Colon (tissue), 2 donors: ENCODE results near the gene FGD4.

Experiments
- FAIRE-seq: peaks from 2 replicates; lab custom pipeline; 2012; peaks lifted over from hg19 to GRCh38; lab: Jason Lieb, UNC
- donor health status: control.
- donor health status: control.

The FGD4 gene

DNA sequence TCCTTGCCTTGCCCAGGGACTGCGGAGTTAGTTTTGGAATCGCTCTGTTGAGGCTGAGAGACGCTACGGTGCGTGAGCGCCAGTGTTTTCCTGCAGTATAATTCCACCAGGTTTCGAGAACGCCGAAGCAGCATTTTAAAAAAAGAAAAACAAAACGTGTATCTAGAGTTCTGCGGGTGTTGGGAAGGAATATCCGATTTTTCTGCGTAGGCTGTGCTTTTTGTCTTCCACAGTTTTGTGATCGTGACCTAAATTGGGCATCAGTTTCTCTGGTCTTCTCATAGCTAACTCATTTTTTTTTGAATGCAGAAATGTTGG, 280.5 kb downstream of the FGD4 start:
- FAIRE-seq: no peak

DNA sequence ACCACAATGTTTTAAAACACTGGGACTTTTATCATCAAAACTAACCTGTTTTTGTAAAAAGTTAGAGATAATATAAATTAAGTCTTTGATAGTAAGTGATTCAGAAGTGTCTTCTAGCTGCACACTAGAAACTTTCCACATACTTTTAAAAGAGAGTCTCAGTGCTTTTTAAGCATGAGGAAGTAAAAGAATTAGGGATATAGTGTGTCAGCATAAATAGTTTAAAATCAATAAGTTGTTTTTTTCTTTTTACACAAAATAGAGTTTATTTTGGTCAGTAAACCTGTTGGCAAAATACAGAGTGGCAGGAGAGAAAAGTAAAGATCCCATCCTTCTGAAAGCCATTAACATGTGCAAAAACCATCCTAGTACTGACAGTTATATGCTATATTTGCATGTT, 281.4 kb downstream of the FGD4 start:
- no peak for FAIRE-seq

DNA sequence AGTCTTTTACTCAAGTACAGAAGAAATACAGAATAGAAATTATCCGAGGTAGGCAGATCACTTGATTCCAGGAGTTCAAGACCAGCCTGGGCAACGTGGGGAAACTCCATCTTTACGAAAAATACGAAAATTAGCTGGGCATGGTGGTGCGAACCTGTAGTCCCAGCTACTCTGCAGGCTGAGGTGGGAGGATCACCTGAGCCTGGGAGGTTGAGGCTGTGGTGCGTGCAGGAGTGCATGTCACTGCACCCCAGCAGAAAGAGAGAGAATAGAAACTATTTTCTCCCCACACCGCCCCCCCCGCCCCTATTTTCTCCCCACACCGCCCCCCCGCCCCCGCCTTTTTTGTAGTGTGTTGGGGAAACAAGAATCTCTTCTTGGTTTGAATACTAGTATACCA, 281.9 kb downstream of the FGD4 start:
- FAIRE-seq: no peak

- FAIRE-seq: no peak
Observed at GRCh38 chr12:32686340-32686739, 287.0 kb downstream of the FGD4 start.

- FAIRE-seq: no peak
Observed at GRCh38 chr12:32688786-32689185, 289.4 kb downstream of the FGD4 start.

GRCh38 chr12:32690927-32691326, 291.6 kb downstream of the FGD4 start:
- no peak for FAIRE-seq

DNA sequence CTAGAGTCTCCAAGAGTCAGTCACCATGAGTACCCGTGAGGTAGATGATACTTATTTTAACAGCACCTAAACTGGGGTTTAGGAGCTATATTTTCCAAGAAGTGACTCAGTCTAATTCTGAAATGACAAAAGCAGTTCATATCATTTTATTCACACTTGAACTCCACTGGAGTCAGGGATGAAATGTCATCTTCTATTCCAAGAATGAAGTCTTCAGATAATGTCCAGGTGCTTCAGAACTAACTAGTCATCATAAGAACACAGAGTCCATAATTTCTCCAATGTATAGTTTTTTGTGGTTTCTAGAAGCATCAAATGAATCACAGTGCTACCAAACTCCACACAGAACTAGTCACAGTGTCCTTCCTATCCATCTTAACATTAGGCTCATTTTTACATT, 293.0 kb downstream of the FGD4 start:
- FAIRE-seq: no peak

DNA sequence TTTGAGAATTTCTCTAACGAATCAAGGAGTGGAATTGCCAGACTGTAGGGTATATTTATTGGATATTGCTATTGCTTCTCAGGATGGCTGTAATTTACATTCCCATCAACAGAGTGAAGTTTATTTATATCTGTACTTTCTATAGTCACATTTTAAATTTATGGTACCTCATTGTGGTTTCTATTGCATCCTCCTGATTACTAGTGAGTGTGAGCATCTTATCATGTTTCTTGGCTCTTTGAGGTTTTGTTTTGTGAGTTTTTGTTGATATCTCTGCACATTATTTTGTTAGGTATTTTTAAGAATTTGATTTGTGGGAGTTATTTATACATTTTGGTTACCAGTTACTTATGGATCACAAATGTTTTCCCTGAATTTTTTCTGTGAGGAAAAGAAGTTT, 293.7 kb downstream of the FGD4 start:
- FAIRE-seq: no peak
